Embryonic facial prominence (tissue), 1 donor: ENCODE measurements around the gene KCTD5.

ENCODE experiments used
- DNase-seq: peaks from one replicate; pipeline ENCODE4 v3.0.0-alpha.2; 2016; ENCODE audit errors: extremely low spot score

The KCTD5 gene

DNA sequence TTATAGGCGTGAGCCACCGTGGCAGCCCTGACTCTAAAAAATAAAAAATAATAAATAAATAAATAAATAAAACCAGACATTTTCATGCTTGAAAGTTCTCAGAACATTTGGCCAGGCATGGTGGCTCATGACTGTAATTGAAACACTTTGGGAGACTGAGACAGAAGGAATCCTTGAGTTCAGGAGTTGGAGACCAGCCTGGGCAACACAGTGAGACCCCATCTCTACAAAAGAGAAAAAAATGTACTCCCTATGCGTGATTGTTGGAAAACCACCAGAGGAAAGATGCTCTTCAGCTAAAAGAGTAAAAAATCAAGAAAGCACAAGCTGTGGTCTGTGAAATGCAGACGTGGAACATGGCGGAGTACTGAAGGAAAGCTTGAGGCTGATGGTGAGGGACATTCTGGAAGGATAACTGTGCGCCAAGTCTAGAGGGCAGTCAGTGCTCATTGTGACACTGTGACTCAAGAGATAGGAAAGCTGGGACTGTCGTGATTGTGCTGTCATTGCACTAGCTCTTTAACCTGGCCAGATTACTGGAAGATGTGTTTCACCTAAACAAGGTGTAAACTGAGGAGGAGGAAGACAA is 41.9 kb downstream of the KCTD5 start:
- DNase-seq, result no peak

GRCh38 chr16:2724816-2725348 is 42.6 kb downstream of the KCTD5 start:
- no peak for DNase-seq

DNA sequence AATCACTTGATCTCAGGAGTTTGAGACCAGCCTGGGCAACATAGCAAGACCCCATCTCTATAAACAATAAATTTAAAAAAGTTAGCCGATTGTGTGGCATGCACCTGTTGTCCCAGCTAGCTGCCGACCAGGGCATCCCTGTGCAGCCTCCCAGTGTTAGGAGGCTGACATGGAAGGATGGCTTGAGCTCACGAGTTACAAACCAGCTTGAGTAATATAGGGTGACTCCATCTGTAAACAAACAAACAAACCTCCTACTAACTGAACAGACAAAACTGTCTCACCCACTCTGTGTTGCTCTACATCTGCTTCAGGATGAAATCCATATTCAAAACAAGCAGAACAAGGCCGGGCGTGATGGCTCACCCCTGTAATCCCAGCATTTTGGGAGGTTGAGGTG is 44.6 kb downstream of the KCTD5 start:
- no peak for DNase-seq

DNA sequence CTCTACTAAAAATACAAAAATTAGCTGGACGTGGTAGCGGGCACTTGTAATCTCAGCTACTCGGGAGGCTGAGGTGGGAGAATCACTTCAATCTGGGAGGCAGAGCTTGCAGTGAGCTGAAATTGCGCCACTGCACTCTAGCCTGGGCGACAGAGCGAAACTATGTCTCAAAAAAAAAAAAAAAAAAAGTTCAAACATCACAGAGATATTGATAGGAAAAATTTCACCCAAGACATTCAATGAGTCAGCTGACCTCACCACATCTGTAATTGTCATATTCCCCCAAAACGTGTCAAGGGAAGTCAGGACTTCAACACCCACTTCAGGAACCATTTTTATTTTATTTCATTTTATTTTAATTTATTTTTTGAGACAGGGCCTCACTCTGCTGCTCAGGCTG is 45.7 kb downstream of the KCTD5 start:
- no peak for DNase-seq

- DNase-seq, result no peak
These were observed 52.7 kb downstream of the KCTD5 start for GRCh38 chr16:2734844-2735515.

DNA sequence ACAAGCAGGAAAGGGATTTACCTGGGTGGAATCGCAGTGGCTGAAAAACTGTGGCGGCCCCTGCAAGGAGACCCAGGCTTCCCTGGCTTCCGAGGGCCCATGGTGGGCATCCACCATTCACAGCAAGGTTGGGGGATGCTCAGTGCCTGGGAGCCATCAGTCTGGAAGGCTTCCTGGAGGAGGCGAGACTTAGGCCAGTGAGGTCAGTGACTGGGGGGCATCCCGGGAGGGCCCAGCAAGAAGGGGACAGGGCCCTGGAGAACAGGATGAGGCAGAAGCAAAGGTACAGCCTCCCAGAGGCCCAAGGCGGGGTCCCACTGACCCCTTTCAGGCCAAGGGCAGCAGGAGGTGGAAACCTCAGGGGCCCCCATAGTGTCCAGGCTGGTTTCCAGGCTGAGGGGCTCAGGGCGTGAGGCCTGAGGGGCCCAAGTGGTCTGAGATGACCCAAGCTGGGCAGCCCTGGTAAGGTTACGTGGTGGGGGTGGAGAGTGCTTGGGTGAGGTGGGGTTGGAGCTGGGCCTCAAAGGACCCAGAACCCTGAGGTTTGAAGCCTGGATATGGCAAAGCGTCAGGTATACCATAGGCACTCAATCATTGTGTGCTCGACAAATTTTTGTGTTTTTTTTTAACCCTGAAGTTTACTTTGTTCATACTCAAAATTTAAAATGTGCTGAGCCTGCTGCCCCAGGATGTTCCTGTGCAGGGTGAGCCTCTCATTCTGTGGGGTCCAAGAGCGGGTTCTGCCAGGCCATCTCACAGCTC is 54.3 kb downstream of the KCTD5 start:
- no peak for DNase-seq

GRCh38 chr16:2737238-2737605 is 54.9 kb downstream of the KCTD5 start:
- no peak for DNase-seq

GRCh38 chr16:2737895-2738418 is 55.6 kb downstream of the KCTD5 start:
- DNase-seq, result no peak

DNA sequence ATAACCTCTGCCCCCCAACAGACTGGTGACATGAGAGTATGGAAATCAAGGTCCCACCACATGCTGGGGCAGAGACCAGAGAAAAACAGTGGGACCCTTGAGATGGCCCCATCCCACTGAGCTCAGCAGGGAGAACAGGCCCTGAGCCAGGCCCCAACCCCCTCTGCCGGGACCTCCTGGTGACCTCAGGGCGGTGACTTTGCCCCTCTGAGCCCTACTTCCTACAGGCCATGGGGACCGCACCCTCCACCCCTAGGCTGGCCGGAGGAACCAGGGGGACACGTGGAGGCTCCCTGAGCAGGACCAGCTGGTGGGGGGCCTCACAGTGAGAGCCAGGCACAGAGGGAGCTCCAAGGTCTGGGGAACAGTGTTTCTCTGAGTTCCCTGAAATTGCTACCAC is 56.3 kb downstream of the KCTD5 start:
- DNase-seq, result no peak

DNA sequence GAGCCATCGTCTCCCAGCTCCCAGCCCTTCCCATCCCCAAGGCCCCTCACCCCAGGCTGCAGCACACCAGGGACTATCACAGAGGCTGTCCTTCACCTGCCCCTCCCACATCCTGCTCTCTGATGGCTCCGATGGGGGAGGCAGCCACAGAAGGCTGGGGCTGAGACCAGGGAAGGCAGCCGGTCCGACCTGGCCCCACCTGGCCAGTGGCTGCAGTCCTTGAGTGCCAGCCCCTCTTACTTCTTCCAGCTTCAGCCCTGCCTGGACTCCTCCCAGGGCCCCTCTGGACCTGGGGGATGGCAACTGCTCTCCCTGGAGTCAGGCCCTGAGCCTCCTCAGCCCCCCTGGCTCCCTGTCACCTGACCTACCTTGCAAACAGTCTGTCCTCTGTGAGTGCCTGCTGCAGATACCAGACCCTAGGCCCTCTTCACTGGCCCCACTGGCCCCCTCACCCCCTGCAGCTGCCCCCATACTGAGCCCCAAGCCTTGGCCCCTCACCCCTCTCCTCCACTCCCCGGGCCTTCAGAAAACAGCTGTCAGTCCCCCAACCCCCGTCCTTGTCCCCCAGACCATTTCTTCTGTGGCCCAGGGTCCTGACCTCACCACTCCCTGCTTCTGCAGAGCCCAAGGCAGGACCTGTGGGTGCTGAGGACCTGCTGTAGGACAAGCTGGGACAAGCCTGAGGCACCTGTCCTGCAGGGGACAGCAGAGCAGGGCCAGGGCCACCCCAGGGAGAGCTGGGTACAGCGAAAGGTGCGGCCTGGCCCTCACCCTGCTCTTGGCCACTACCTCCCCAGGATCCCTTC is 57.5 kb downstream of the KCTD5 start:
- no peak for DNase-seq

DNA sequence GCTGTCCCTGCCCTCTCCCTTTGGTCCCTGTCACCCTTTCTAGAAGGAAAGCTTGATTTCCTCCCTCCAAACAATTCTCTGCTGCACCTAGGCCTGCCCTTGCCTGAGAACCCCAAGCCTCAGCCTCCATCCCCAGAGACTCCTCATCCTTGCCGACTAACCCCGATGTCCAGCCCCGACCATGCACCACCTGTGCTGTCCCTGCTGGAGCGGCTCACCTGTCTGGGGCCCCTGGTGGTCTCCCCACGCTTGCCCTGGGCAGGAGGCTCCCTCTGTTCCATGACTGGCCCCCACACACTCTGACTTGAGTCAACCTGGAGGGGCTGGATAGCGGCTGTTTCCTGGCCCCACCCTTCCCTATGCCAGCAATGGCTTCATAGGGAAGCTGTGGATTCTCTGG is 58.2 kb downstream of the KCTD5 start:
- DNase-seq, result no peak

GRCh38 chr16:2741168-2741567 is 58.8 kb downstream of the KCTD5 start:
- DNase-seq, result no peak

GRCh38 chr16:2742323-2743006 is 60.1 kb downstream of the KCTD5 start:
- DNase-seq, result no peak

DNA sequence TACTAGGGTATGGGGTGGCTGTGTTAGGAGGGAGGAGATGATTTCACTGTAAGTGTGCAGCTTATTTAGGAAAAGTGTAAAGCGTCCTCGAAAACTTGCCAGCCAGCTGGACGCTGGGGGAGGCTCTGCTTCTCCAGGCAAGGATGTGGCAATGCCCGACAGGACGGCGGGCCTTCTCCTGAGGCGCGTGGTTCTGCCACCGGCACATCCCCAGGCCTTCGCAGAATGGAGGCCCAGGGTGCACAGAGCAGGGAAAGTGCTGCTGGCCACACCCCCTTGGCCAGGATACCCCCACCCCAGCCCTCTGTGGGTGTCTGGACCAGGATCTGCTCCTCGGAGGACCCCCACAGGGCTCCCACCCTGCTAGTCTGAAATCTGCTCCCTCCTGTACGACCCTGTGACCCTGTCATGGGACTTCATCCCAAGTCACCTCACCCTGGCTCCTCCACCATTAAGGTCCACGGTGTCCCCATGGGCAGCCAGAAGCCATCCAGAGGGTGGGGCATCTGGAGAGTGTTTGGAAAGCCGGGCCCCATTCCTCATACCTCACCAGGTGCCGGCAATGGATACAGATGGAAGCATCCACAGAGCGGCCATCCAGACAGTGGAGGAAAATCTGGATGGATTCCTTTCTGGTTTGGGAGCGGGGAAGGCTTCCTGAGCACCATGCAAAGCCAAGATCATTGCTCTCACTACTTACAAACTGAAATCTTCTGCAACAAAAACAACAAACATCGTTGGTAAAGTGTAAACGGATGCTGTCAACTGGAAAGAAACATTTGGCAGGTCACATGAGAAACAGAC is 60.9 kb downstream of the KCTD5 start:
- DNase-seq, result no peak

DNA sequence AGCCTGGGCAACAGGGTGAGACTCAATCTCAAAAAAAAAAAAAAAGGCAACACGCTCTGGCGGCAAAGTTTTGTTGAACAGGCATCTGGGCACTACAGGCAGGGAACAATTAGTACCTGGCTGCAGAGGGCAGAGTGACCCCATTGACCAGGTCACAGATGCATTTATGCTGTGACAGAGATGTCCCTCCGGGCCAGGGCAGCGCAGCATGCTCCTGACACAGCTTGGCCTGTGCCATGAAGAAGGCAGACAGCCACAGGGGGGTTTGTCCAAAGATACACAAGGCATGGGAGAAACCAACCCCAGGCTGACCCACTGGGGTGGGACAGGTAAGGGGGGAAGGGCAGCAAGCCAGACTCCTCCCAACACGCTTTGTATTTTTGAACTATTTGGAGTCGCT is 62.4 kb downstream of the KCTD5 start:
- no peak for DNase-seq

GRCh38 chr16:2745116-2745890 is 63.0 kb downstream of the KCTD5 start:
- DNase-seq, result no peak

- no peak for DNase-seq
These were observed 63.6 kb downstream of the KCTD5 start for GRCh38 chr16:2745961-2746360.

DNA sequence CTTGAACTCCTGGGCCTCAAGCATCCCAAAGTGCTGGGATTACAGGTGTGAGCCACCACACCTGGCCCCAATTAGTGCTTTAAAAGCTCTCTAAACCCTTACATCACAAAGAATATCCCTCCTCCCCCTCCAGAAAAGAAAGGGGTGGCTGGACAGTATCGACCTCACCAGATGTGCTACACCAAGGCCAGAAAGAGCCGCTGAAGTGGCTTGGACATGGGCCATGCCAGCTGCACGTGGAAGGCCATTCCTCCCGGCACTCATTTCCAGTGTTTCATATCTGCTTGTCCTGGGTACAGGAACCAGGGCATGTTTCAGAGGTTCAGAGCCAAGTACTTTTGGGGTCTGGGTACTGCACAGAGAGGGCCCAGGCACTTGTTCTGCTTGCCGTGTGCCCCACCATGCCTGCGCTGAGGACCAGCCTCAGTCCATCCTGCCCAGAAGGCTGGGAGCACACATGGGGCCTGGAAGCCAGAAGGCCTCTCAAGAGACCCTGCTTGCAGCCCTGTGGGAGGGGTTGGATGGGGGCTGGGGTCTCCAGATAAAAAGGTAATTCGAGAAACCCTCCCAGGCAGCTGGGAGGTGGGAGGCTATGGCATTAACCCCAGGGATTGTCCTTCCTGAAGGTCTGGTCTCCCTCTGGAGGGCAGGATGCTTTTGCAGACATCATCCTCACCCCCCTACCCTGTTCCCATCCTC is 66.6 kb downstream of the KCTD5 start:
- no peak for DNase-seq

DNA sequence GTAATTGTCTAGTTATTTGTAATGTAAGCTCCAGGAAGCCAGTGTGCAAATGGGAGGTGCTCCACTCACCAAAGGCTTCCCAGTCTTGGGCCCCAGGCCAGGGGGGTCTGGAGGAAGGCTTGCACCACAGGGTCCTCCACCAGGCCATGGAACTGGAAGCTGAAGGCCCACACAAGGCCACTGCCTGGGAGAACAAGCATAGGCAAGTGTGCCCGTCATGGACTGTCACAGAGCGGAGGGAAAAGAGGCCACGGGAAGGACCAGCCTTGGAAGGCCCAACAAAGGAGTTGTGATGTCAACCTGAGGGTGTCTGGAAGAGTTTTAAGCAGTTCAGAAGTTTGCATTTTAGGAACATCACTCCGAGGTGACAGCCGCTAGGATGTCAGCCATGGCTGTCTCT is 67.2 kb downstream of the KCTD5 start:
- no peak for DNase-seq
